GM12865 (cell line): ENCODE data around the gene CHSY1.
A peak's percentile ranks its signal among the peaks of the same experiment; 100 is the strongest.
"Not testable (repeated sequence)": the region's sequence is repeated elsewhere in the genome, so short reads cannot be mapped to it uniquely, and the experiment has no call there.

Source experiments
- DNase-seq: peaks from one replicate; pipeline ENCODE4 v3.0.0; 2010; ENCODE audit warnings: low read depth
- H3K4me3 ChIP-seq: 2 replicates; pipeline ENCODE4 v1.5.1; 2011; ENCODE audit warnings: mild to moderate bottlenecking, low read depth, low read length, control low read depth
- CTCF ChIP-seq: IDR thresholded peaks from 2 replicates; pipeline ENCODE4 v1.5.1; 2011; ENCODE audit warnings: low read length, control low read depth, low read depth, inconsistent platforms; ENCODE audit not compliant: insufficient read depth; ENCODE audit errors: missing control alignments

The CHSY1 gene

GRCh38 chr15:101251830-101252820 lies at the start of gene CHSY1:
Gene CHSY1 (minus strand): TSS chr15:101252048. CDS start chr15:101251456, 592 bp downstream.
- DNase-seq, result peak; percentile 94
- peak; percentile 17 for TF ChIP-seq CTCF
- peak within 1 kb of the TSS; percentile 90 for H3K4me3 ChIP-seq

- no peak overlapping the region for H3K4me3 ChIP-seq
- DNase-seq, result no peak
- no peak for TF ChIP-seq CTCF
These were observed 44.9 kb upstream of the CHSY1 start for GRCh38 chr15:101296418-101297405.

- no peak for DNase-seq
- peak overlapping the region; percentile 100 for H3K4me3 ChIP-seq
- TF ChIP-seq CTCF, result no peak
These were observed 43.8 kb upstream of the CHSY1 start for GRCh38 chr15:101295607-101296161.

- no peak for TF ChIP-seq CTCF
- peak within 1 kb of the TSS; percentile 100 for H3K4me3 ChIP-seq
- DNase-seq, result peak; percentile 98
These were observed 43.1 kb upstream of the CHSY1 start, which contains the start of gene SNRPA1 for GRCh38 chr15:101294731-101295606. Gene SNRPA1 (minus strand): TSS chr15:101295248. CDS start chr15:101295178, 70 bp downstream.

- H3K4me3 ChIP-seq, result peak overlapping the region; percentile 100
- no peak for TF ChIP-seq CTCF
These were observed 41.3 kb upstream of the CHSY1 start for GRCh38 chr15:101293122-101293521.

GRCh38 chr15:101288905-101289513 lies 37.2 kb upstream of the CHSY1 start:
- no peak overlapping the region for H3K4me3 ChIP-seq
- peak; percentile 56 for TF ChIP-seq CTCF
- DNase-seq, result peak; percentile 57

More at GRCh38 chr15:101293122-101293521, 41.3 kb upstream of the CHSY1 start:
- DNase-seq, result peak; percentile 51

GRCh38 chr15:101287342-101287741 lies 35.5 kb upstream of the CHSY1 start:
- DNase-seq, H3K4me3 ChIP-seq: not testable (repeated sequence)
